IPS-18c (cell line): ENCODE results near the gene AFG3L2.
A peak's percentile ranks its signal among the peaks of the same experiment; 100 is the strongest.

Source experiments
- H3K4me3 ChIP-seq: 2 replicates; pipeline ENCODE4 v1.7.0; 2013; ENCODE audit warnings: low read depth, mild to moderate bottlenecking, low read length, moderate library complexity; ENCODE audit not compliant: insufficient read depth
- H3K9me3 ChIP-seq: one replicate; pipeline ENCODE4 v1.6.1; 2013; ENCODE audit warnings: mild to moderate bottlenecking, low read length, moderate library complexity; ENCODE audit not compliant: control insufficient read depth, insufficient read depth

The AFG3L2 gene

GRCh38 chr18:12338382-12338781 is 38.6 kb downstream of the AFG3L2 start:
- no peak overlapping the region for H3K4me3 ChIP-seq
- no peaks in the 10 kb centered on the region for H3K9me3 ChIP-seq

GRCh38 chr18:12336887-12337286 is 40.1 kb downstream of the AFG3L2 start:
- H3K9me3 ChIP-seq = no peaks in the 10 kb centered on the region
- no peak overlapping the region for H3K4me3 ChIP-seq

- H3K4me3 ChIP-seq = no peak overlapping the region
Measured at GRCh38 chr18:12336171-12336613, 40.8 kb downstream of the AFG3L2 start.

GRCh38 chr18:12335503-12335902 is 41.5 kb downstream of the AFG3L2 start:
- no peaks in the 10 kb centered on the region for H3K9me3 ChIP-seq
- H3K4me3 ChIP-seq = no peak overlapping the region; the same call in 1 of the 2 replicates

More at GRCh38 chr18:12336171-12336613, 40.8 kb downstream of the AFG3L2 start:
- H3K9me3 ChIP-seq = no peaks in the 10 kb centered on the region

GRCh38 chr18:12334863-12335262 is 42.2 kb downstream of the AFG3L2 start:
- Histone ChIP-seq H3K4me3 (peak overlapping the region; percentile 20; the same call in 1 of the 2 replicates), H3K9me3 (no peaks in the 10 kb centered on the region)

GRCh38 chr18:12334366-12334808 is 42.6 kb downstream of the AFG3L2 start:
- H3K9me3 ChIP-seq = no peaks in the 10 kb centered on the region
- peak overlapping the region; percentile 20; the same call in 1 of the 2 replicates for H3K4me3 ChIP-seq

GRCh38 chr18:12333506-12334290 is 43.3 kb downstream of the AFG3L2 start:
- Histone ChIP-seq H3K9me3 (no peaks in the 10 kb centered on the region), H3K4me3 (0 out of 2 replicates have a peak overlapping the region, but pooled peaks have one; percentile 20)

GRCh38 chr18:12330766-12331165 is 46.3 kb downstream of the AFG3L2 start:
- no peaks in the 10 kb centered on the region for H3K9me3 ChIP-seq

GRCh38 chr18:12329125-12329698 is 47.8 kb downstream of the AFG3L2 start:
- Histone ChIP-seq H3K4me3 (no peak overlapping the region), H3K9me3 (no peaks in the 10 kb centered on the region)

More at GRCh38 chr18:12330766-12331165, 46.3 kb downstream of the AFG3L2 start:
- no peak overlapping the region for H3K4me3 ChIP-seq

- no peak overlapping the region for H3K4me3 ChIP-seq
- H3K9me3 ChIP-seq = no peaks in the 10 kb centered on the region
Measured at GRCh38 chr18:12328179-12328823, 48.7 kb downstream of the AFG3L2 start.

- Histone ChIP-seq H3K4me3 (no peak overlapping the region), H3K9me3 (no peaks in the 10 kb centered on the region)
Measured at GRCh38 chr18:12327510-12328178, 49.4 kb downstream of the AFG3L2 start.

GRCh38 chr18:12326711-12327460 is 50.1 kb downstream of the AFG3L2 start:
- no peaks in the 10 kb centered on the region for H3K9me3 ChIP-seq
- H3K4me3 ChIP-seq = no peak overlapping the region

- no peaks in the 10 kb centered on the region for H3K9me3 ChIP-seq
- no peak overlapping the region for H3K4me3 ChIP-seq
Measured at GRCh38 chr18:12325726-12326245, 51.2 kb downstream of the AFG3L2 start.

GRCh38 chr18:12324991-12325725 is 51.9 kb downstream of the AFG3L2 start:
- Histone ChIP-seq H3K9me3 (no peaks in the 10 kb centered on the region), H3K4me3 (no peak overlapping the region)

- Histone ChIP-seq H3K4me3 (no peak overlapping the region), H3K9me3 (no peaks in the 10 kb centered on the region)
Measured at GRCh38 chr18:12321333-12321732, 55.7 kb downstream of the AFG3L2 start.

- no peak overlapping the region for H3K4me3 ChIP-seq
- no peaks in the 10 kb centered on the region for H3K9me3 ChIP-seq
Measured at GRCh38 chr18:12318857-12319256, 58.2 kb downstream of the AFG3L2 start.
